ENCODE data around the gene TRMT10A.

GRCh38 chr4:99606716-99607115 lies 42.9 kb upstream of the TRMT10A start:
- TF ChIP-seq CTCF (conservative IDR thresholded peaks at IDR 0.05 in 1 of 2, IDR thresholded peaks at IDR 0.05 in 1 of 2; ENCODE audit: low read depth in 1 of 2, low read length in 2 of 2) (no peak), EZH2 (IDR thresholded peaks at IDR 0.05; ENCODE audit: low read length, missing control alignments) (no peak)

Measured in fibroblast of lung (primary cell).